Endothelial cell of umbilical vein (primary cell): ENCODE measurements around the gene GTSE1. TPM values are rescaled to one million over a fixed set of nuclear protein-coding genes. Genes with fewer than 3 reads are reported as not detected.

ENCODE experiments used
- BruUV-seq: library from RNA; stranded (reverse); fragments of 400-500 nt; replicated peaks from 2 replicates; lab custom pipeline; 2021; lab: Mats Ljungman, UMichigan
- CTCF ChIA-PET: fragments of 300-600, 350-600 bp; sonication (Branson Sonifier 250); formaldehyde crosslinking; loops from one replicate; lab custom pipeline; 2021; ENCODE audit warnings: antibody characterized with exemption, inconsistent platforms; lab: Charles Lee
- POLR2A ChIA-PET: fragments of 300-600, 350-600 bp; sonication (Branson Sonifier 250); formaldehyde crosslinking; loops from one replicate; lab custom pipeline; 2021; ENCODE audit warnings: antibody characterized with exemption, inconsistent platforms; lab: Charles Lee
- DNase-seq: peaks from one replicate; pipeline ENCODE4 v3.0.0-alpha.2; 2011; ENCODE audit warnings: low read depth, low spot score
- FAIRE-seq: peaks from 2 replicates; lab custom pipeline; 2011; peaks lifted over from hg19 to GRCh38; lab: Jason Lieb, UNC
- H2AFZ ChIP-seq: 2 replicates; pipeline ENCODE4 v1.6.0; 2012; ENCODE audit warnings: low read depth, low read length, control low read depth, inconsistent platforms
- H3K27ac ChIP-seq: 2 replicates; pipeline ENCODE4 v1.5.1; 2011; ENCODE audit warnings: low read depth, mild to moderate bottlenecking, control low read depth, low read length, moderate library complexity; ENCODE audit not compliant: insufficient read depth
- H3K27me3 ChIP-seq, 2 experiments: 2 replicates each; pipeline versions ENCODE4 v1.6.0 to v1.6.1; 2011; ENCODE audit warnings: low read length in 2 of 2, mixed read lengths in 1 of 2; ENCODE audit not compliant: control insufficient read depth in 2 of 2, insufficient read depth in 2 of 2
- H3K36me3 ChIP-seq, 2 experiments: 2 replicates in 1 of 2; 3 replicates in 1 of 2; pipeline ENCODE4 v1.5.1; 2011; ENCODE audit warnings: low read length in 2 of 2, mild to moderate bottlenecking in 1 of 2, moderate library complexity in 1 of 2; ENCODE audit not compliant: control insufficient read depth in 2 of 2, insufficient read depth in 2 of 2; ENCODE audit errors: extremely low read depth in 1 of 2
- H3K4me1 ChIP-seq: 3 replicates; pipeline ENCODE4 v1.5.1; 2011; ENCODE audit warnings: mild to moderate bottlenecking, low read length; ENCODE audit not compliant: control insufficient read depth, insufficient read depth; ENCODE audit errors: extremely low read depth
- H3K4me2 ChIP-seq: 2 replicates; pipeline ENCODE4 v1.6.1; 2011; ENCODE audit warnings: low read length, control low read depth, mixed read lengths; ENCODE audit not compliant: insufficient read depth
- H3K4me3 ChIP-seq, 3 experiments: fragments of 200-600 bp in 1 of 3; sonication (generic), shearing (Covaris generic) in 1 of 3; replicated peaks in 1 of 3; 2 replicates each; pipeline ENCODE4 v1.5.1; 2011 to 2016; ENCODE audit warnings: control low read depth in 3 of 3, low read length in 3 of 3, mild to moderate bottlenecking in 2 of 3, inconsistent platforms in 1 of 3, low read depth in 1 of 3, moderate library complexity in 1 of 3; ENCODE audit not compliant: insufficient read depth in 1 of 3
- H3K79me2 ChIP-seq: 2 replicates; pipeline ENCODE4 v1.6.0; 2012; ENCODE audit warnings: low read length, inconsistent platforms; ENCODE audit not compliant: control insufficient read depth, insufficient read depth
- H3K9ac ChIP-seq: replicated peaks from 2 replicates; pipeline ENCODE3; 2011; ENCODE audit warnings: low read length, control low read depth; ENCODE audit not compliant: insufficient read depth; ENCODE audit errors: extremely low read depth
- H3K9me1 ChIP-seq: replicated peaks from 3 replicates; pipeline ENCODE4 v1.6.0; 2011; ENCODE audit warnings: mild to moderate bottlenecking, low read length; ENCODE audit not compliant: control insufficient read depth, insufficient read depth; ENCODE audit errors: extremely low read depth
- H3K9me3 ChIP-seq: replicated peaks from 2 replicates; pipeline ENCODE4 v1.5.1; 2012; ENCODE audit warnings: low read length, inconsistent platforms; ENCODE audit not compliant: control insufficient read depth, insufficient read depth
- H4K20me1 ChIP-seq: replicated peaks from 2 replicates; pipeline ENCODE3; 2011; ENCODE audit warnings: mild to moderate bottlenecking, low read length; ENCODE audit not compliant: control insufficient read depth, insufficient read depth; ENCODE audit errors: extremely low read depth
- CTCF ChIP-seq, 2 donors: IDR thresholded peaks; 1 replicate in 1 of 2; 2 replicates in 1 of 2; pipeline ENCODE4 v1.5.1; 2011; ENCODE audit warnings: low read length in 2 of 2, mild to moderate bottlenecking in 2 of 2, moderate library complexity in 2 of 2, control low read depth in 1 of 2, inconsistent platforms in 1 of 2, low read depth in 1 of 2; ENCODE audit not compliant: insufficient read depth in 1 of 2; ENCODE audit errors: extremely low read depth in 1 of 2
- EZH2 ChIP-seq: IDR thresholded peaks from 2 replicates; pipeline ENCODE4 v1.6.1; 2012; ENCODE audit warnings: borderline replicate concordance, low read depth, mild to moderate bottlenecking, moderate library complexity, low read length, inconsistent platforms; ENCODE audit not compliant: severe bottlenecking
- FOS ChIP-seq: IDR thresholded peaks from 2 replicates; pipeline ENCODE4 v1.6.1; 2011; ENCODE audit warnings: mild to moderate bottlenecking, low read length, moderate library complexity, borderline replicate concordance; ENCODE audit not compliant: insufficient read depth
- GATA2 ChIP-seq: IDR thresholded peaks from 2 replicates; pipeline ENCODE4 v1.7.0; 2011; ENCODE audit warnings: low read depth, mild to moderate bottlenecking, moderate library complexity, mixed read lengths, low read length; ENCODE audit not compliant: insufficient read length, insufficient read depth
- JUN ChIP-seq: IDR thresholded peaks from 2 replicates; pipeline ENCODE4 v1.6.1; 2011; ENCODE audit warnings: borderline replicate concordance, low read depth; ENCODE audit not compliant: insufficient read length, insufficient read depth
- MAX ChIP-seq: IDR thresholded peaks from 2 replicates; pipeline ENCODE4 v1.6.1; 2011; ENCODE audit not compliant: insufficient read depth, insufficient read length
- MYC ChIP-seq: IDR thresholded peaks from one replicate; pipeline ENCODE4 v1.6.1; 2011; ENCODE audit warnings: mild to moderate bottlenecking, low read depth, low read length
- POLR2A ChIP-seq: IDR thresholded peaks from 2 replicates; pipeline ENCODE4 v1.6.1; 2012; ENCODE audit warnings: low read depth, mild to moderate bottlenecking, control low read depth, low read length
- POLR2AphosphoS5 ChIP-seq: IDR thresholded peaks from 2 replicates; pipeline ENCODE4 v1.6.1; 2012; ENCODE audit warnings: low read depth, mild to moderate bottlenecking, control low read depth, low read length, moderate library complexity; ENCODE audit not compliant: insufficient read depth
- dilution Hi-C: fragments of 300-500 bp; cut with MboI; formaldehyde crosslinking; loops from one replicate; pipeline ENCODE4 v1.15.0; 2019; ENCODE audit warnings: low sequenced_read_pairs; ENCODE audit not compliant: extremely low pct_ligation_motif_present
- intact Hi-C: fragments of 100-400 bp; cut with micrococcal nuclease; formaldehyde crosslinking; loops from one replicate; pipeline ENCODE4 v1.10.0; 2022
- polyA plus RNA-seq, 4 experiments: library from polyadenylated mRNA; depleted of rRNA in 3 of 4; stranded (reverse) in 3 of 4; unstranded in 1 of 4; fragments of >200 nt; gene quantifications; 2 replicates each; pipeline versions ENCODE4 v1.2.1 to v1.2.3, GENCODE V29; 2011 to 2012; ENCODE audit warnings: missing spikeins in 1 of 4
- total RNA-seq: library from RNA; stranded (reverse); gene quantifications from 2 replicates; pipeline ENCODE4 v1.2.3, GENCODE V29; 2021

GTSE1 gene
- total and polyA plus RNA-seq, 2 donors (not counting 3 experiments of a cell fraction or from before 2014, with no cell fraction given): 25.9 to 57.2 TPM

GRCh38 chr22:46275455-46276122 is 21.1 kb upstream of the GTSE1 start:
- Histone ChIP-seq H3K4me3 (no peak overlapping the region), H3K9me1 (no peaks in the 10 kb centered on the region)
- CTCF ChIA-PET: interaction anchor here (1.3 kb wide), 1 partner anchor 25 kb away, joined by 3 read pairs; the partner anchor contains the start of gene CDPF1

More at GRCh38 chr22:46275455-46276122, 21.1 kb upstream of the GTSE1 start:
- no TSS peak for BruUV-seq
- POLR2A ChIA-PET: no interaction called here
- intact Hi-C loops (no loop called here), dilution Hi-C loops (no loop called here)
- Histone ChIP-seq H4K20me1 (no peaks in the 10 kb centered on the region), H3K27ac (no peak overlapping the region), H2AFZ (no peak overlapping the region), H3K9me3 (no peaks in the 10 kb centered on the region), H3K9ac (no peak overlapping the region), H3K79me2 (no peaks in the 10 kb centered on the region), H3K36me3 (peaks cover 14 to 44% of the 10 kb centered on the region in 2 experiments), H3K4me1 (no peaks in the 10 kb centered on the region), H3K4me2 (no peak overlapping the region), H3K27me3 (no peaks in the 10 kb centered on the region)
- DNase-seq (no peak), FAIRE-seq (no peak)
- TF ChIP-seq JUN (no peak), GATA2 (no peak), EZH2 (no peak), MAX (no peak), POLR2A (no peak), MYC (no peak), FOS (no peak), POLR2AphosphoS5 (no peak), CTCF (IDR thresholded peaks at IDR 0.05; ENCODE audit: extremely low read depth in 1 of 2, insufficient read depth in 1 of 2, low read depth in 1 of 2, low read length in 2 of 2) (no peak)
